Hepatic stellate cell (primary cell): ENCODE measurements around the gene KREMEN2.

Experiments
- DNase-seq: peaks from one replicate; pipeline ENCODE4 v3.0.0; 2011; ENCODE audit warnings: low spot score

Gene KREMEN2

DNA sequence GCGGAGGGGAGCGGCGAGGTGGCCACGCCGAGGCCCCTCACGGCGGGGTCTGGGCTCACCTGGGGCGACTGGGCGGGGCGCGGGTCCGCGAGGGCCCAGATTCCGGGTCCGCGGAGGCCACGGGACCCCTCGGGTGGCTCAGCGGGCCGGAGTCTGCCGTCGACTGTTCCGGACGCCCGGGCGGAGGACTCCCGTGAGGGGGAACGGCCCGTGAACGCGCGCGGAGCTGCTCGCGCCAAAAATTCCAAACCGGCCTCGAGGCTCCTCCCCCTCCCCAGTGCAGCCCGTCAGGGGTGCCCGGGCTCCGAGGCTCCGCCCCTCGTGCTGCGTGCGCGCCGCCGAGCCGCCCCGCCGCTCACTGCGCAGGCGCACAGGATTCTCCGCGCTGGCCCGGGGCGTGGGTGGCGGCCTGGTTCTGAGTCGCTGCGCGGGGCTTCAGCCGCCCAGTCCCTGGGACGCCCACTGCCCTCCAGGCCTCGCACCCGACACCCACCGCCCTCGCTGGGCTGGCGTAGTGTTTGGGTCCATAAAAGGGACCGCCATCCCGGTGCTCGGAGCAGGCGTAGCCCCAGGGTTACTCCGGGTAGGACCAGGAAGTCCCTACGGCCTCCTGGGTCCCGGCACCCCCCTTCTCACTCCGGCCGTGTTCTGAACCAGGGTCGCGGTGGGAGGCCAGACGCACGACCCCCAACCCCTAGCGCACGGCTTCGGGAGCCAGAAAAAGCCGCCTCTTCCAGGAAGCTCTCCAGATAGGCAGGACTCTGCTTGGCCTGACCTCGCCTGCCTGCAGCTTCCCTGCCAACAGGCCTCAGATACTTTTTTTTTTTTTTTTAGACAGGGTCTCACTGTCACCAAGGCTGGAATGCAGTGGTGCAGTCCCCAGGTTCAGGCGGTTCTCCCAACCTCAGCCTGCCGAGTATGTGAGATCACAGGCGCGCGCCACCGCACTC, 16.4 kb downstream of the KREMEN2 start, which contains the start of gene PKMYT1:
PKMYT1 (minus strand) TSS at position 220 of the 950 bp plus-strand sequence. CDS start 789 bp downstream, outside the sequence.
- peak; percentile 100 for DNase-seq

- DNase-seq = no peak
These were observed 17.3 kb downstream of the KREMEN2 start for GRCh38 chr16:2981177-2981898.

DNA sequence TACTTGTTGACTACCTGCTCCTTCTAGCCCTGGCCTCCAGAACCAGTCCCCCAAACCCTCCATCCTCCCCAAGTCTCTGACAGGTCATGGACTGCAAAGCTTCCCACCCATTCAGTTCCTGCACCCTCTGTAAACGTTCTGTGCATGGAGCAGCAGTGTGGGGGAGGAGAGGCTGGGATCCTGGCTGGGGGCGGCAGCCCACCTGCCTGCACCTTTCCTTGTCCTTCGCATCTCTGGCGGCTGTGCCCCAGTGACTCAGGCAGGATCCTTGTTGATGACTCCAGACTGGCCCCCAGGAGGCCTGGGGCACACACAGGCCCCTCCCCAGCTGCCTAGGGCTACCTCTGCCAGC, 17.8 kb downstream of the KREMEN2 start:
- no peak for DNase-seq

GRCh38 chr16:2982402-2982801, 18.3 kb downstream of the KREMEN2 start:
- DNase-seq = no peak

DNA sequence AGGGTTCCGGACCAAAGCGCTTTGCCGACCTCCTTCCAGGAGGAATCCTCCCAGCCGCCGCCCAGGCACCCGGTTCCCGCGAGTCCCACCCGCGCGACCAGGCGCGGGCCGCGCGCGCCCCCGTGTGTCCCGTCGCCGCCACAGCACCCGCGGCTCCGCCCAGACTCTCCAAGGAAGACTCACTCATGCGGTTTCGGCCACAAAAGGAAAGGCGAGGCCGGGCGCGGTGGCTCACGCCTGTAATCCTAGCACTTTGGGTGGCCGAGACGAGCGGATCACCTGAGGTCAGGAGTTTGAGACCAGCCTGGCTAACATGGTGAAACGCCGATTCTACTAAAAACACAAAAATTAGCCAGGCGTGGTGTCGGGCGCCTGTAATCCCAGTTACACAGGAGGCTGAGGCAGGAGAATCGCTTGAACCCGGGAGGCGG, 19.6 kb downstream of the KREMEN2 start:
- peak; percentile 97 for DNase-seq

DNA sequence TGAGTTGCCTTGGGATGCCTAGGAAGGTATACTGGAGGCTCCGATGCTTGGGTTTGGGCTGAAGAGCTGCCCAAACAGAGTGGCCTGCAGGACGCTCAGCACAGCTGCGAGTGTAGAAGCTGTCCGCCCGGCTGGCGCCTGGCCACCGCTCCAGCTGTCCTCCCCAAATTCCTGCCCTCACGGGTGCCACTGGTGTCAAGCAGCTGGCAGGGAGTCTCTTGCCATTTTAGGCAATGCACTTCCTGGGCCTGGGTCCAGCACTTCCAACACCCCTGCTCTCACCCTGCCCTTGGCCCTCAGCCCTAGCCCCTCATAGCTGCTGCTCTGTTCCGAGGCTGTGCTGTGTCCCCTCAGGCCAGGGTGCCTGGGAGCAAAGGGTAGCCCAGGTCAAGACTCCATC, 21.4 kb downstream of the KREMEN2 start:
- DNase-seq = no peak

DNA sequence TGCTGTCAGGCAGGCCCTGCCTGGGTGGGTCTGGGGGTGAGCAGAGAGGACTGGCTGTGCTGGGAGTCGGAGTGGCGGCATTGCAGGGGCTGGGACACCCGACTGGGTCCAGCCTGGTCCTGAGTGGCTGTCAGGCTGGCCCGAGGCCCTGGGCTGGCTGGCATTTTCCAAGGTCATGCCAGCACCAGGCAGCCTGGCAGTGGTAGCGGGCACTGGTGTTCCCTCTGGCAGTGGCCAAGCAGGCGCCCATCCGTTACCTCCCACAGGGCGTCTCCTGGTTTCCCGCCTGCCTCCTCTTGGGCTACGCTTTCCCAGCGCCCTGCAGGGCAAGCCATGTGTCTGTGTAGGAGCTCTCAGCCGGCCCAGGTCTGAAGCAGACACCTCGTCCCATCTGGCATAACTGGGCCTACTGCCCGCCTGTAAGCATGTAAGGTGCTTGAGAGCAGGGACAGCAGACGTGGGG, 21.8 kb downstream of the KREMEN2 start:
- DNase-seq = no peak

- no peak for DNase-seq
These were observed 22.6 kb downstream of the KREMEN2 start for GRCh38 chr16:2986623-2987188.

DNA sequence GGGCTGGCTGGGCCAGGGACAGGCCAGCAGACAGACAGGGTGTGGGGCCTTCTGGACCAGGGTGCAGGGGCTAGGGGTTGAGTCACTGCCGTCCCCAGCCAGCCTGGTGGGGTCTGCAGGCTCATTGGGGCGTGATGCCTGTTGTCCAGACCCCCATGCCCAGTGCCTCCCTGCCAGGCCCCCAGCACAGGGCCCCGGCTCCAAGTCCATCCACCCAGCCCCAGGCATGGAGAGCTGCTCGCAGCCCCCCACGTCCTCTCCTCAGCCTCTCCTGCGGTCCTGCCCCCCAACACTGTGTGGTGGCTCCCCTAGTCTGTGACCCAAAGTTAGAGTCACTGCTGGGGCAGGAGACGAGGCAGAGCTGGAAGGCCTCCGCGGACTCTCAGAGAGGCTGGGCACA, 23.2 kb downstream of the KREMEN2 start:
- DNase-seq = no peak

DNA sequence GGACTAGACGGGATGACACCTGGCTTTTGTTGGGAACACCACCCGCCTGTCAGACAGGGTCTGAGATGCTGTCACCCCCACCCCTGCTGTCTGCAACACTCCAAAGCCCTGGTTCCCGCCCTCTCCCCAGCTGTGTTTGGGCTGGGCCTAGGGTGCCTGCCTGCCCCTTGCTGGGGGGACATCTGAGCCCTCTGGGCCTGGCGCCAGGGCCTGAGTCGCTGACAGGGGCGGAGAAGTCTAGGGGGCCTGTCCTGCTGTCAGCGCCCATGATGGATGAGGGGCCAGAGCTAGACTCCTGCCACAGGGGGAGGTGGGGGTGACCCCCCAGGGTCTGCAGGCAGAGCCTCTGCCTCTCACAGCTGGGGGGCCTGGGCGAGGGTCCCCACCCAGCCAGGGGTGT, 23.8 kb downstream of the KREMEN2 start:
- no peak for DNase-seq

GRCh38 chr16:2988590-2989099, 24.6 kb downstream of the KREMEN2 start:
- no peak for DNase-seq

GRCh38 chr16:2990891-2991290, 26.8 kb downstream of the KREMEN2 start:
- DNase-seq = no peak

- no peak for DNase-seq
These were observed 27.6 kb downstream of the KREMEN2 start for GRCh38 chr16:2991566-2992261.

GRCh38 chr16:2992383-2993081, 28.5 kb downstream of the KREMEN2 start:
- no peak for DNase-seq

- DNase-seq = no peak
These were observed 32.2 kb downstream of the KREMEN2 start for GRCh38 chr16:2996298-2996697.

GRCh38 chr16:2999929-3000328, 35.9 kb downstream of the KREMEN2 start:
- no peak for DNase-seq

- no peak for DNase-seq
These were observed 36.5 kb downstream of the KREMEN2 start for GRCh38 chr16:3000540-3000939.

- DNase-seq = no peak
These were observed 37.2 kb downstream of the KREMEN2 start for GRCh38 chr16:3001316-3001715.

- DNase-seq = peak; percentile 99
These were observed 39.7 kb downstream of the KREMEN2 start for GRCh38 chr16:3003582-3004270.

DNA sequence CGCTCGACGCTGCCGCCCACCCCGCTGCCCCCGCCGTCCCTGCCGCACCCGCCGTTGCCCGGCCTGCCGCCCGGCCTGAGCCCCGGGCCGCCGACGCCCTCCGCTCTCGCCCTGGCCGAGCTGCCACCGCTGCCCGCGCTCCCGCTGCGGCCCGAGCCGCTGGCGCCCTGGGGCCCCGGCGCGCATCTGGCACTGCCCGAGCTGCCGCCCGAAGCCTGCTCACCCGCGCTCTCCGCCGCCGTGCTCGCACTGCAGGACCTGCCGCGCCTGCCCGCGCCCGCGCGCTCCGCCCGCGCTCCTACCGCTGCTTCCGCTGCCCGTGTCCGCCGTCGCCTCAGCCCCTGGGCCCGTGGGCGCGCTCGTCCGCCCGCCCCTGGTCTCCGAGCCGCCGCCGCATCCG, 40.2 kb downstream of the KREMEN2 start:
- no peak for DNase-seq
